Measurements from ENCODE around the gene PRLHR.

The PRLHR gene

DNA sequence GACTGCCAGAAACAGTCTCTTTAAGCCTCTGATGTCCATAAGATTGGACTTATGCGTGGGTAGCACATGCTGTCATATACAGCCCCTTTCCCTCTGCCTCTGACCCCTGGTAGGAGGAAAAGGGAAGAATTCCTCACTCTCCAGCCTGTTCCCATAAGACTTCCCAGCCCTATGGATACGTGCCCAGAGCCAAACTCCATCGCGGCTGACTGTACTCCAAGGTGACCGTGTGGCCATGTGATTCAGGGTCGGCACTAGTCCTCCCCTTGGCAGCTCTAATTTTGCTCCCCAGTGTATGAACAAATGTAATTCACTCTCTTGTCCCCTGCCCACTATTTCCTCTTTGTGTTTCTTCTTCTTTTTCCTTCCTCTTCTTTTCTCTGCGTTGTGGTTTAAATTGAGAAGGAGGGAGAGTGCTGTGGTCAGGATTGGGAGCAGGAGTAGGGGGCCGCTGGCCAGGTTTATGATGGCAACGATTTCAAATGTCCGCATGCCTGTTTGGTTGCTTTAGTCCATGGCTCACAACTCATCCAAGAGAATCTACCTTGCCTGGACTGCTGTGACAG is 43.8 kb downstream of the PRLHR start:
- DNase-seq = no peak

- no peak for DNase-seq
Observed at GRCh38 chr10:118547282-118547681, 48.2 kb downstream of the PRLHR start.

GRCh38 chr10:118546479-118546878 is 49.0 kb downstream of the PRLHR start:
- no peak for DNase-seq

DNA sequence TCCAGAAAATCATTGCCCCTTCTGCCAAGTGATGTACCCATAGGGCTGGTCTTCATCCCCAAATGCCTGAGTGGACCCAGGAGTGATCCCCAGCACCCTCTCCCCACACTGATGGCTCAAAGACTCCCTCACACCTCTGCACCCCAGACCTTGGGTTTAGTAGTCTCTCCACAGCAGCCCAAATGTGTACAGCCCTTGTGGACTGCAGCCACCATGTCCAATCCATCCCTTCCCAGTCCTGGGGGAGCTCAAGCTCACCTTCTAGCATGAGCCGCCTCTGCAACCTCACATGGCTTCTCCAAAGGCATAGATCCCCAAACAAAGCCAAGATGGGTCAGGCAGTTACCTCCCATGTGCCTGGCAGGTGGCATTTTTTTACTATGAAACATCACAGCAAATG is 50.1 kb downstream of the PRLHR start:
- no peak for DNase-seq

DNA sequence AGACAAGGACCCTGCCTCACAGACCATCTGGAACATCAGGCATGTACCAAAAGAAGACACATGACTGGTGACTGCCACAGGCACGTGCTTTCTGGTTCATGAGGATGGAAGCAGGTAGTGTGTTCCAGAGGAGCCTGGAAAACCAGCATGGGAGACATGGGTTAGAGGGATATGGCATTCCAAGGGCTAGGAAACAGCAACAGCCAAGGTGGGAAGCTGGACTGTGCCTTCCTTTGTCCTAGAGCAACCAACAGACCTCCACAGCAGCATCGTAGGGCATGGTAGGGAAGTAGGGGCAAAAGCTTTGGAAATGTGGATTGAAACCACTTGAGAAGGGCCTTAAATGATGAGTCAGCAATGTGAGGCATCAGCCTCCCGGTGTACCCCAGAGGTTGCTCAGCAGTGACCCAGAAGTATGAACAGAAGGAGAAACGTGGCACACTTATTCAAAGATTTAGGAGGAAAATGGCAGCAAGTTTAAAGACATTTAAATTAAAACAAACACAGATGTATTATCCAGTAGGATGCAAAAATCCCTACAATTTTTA is 51.0 kb downstream of the PRLHR start:
- DNase-seq = no peak

DNA sequence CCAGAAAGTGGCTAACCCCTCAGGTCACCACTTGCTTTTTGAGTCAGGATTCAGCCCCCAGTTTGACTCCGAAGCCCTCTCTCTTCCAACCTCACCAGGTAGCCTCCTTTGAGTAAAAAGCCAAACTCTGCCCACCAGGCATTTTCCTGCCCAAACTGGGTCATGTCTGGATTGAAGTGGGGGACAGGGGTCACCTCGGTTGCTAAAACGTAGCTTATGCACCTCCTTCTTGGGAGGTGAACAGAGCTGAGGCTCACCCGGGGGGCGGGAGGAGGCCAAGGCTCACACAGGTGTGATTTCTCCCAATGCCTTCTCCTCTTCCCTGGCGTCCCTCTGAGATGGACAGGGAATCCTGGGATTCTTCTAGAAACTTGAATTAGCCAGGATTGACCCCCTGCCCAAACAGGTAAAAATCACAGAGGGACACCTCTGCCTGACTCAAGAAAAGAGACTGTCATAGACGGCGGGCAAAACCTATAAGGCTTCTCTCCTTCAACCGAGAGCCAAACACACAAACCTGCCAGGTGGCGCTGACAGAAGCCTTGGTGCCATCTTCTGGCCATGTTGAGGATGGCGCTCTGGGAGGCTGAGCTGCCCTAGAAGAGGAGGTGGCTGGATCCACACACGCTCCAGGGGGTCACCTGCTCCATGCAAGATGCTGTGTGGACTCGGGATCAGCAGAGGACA is 51.6 kb downstream of the PRLHR start:
- DNase-seq = no peak

DNA sequence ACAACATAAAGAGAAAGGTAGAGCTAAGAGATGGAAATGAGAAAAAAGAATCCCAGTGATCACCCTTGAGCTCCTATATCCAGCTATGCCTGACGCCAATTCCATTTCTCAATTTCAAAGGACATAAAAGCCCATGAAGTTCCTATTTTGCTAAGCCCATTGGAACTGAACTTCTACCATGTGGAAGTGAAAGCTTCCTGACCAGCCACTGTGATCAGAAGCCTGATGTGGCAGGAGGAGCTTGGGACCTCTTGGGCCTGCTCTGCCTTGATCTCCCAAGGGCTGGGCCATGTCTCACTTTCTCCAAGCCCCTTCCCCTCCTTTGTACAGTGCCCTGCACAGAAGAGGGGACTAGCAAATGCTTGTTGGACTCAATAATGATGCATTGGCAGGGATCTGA is 52.7 kb downstream of the PRLHR start:
- no peak for DNase-seq

DNA sequence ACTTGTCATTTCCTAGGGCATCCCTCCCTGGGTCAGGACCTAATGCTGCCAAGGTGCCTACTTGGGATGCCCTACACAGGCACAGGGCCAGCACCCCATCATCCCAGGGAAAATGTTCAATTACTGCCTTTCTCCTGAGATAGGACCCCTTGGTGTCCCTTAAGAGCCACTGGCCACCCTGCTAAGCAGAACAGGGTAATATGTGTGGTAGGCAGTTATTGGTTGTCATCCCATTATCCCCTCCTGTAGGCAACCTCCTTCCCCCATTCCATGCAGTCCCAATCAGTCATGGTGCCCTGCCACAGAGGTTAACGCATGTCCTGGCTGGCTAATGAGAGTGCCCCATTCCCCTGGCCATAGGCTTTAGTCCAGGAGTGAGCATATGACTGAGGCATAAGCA is 53.2 kb downstream of the PRLHR start:
- no peak for DNase-seq

- no peak for DNase-seq
Observed at GRCh38 chr10:118541718-118542117, 53.7 kb downstream of the PRLHR start.

Measured in activated CD4-positive, alpha-beta T cell treated with anti-CD3 and anti-CD28 coated beads for 1 hour (primary cell).